Erythroblast (primary cell): ENCODE data around the gene NMBR.

Source experiments
- GATA1 ChIP-seq: IDR thresholded peaks from 2 replicates; pipeline ENCODE4 v1.6.1; 2011; ENCODE audit warnings: low read depth, mild to moderate bottlenecking, control low read depth, low read length, moderate library complexity
- POLR2A ChIP-seq: IDR thresholded peaks from 2 replicates; pipeline ENCODE4 v1.6.1; 2011; ENCODE audit warnings: mild to moderate bottlenecking, low read length

GRCh38 chr6:142178129-142178528 lies 31.2 kb upstream of the NMBR start:
- TF ChIP-seq POLR2A = no peak
- no peak for TF ChIP-seq GATA1
